LoVo (cell line): ENCODE results near the gene ZMYND10.

Source experiments
- DNase-seq: peaks from one replicate; pipeline ENCODE4 v3.0.0-alpha.2; 2016; ENCODE audit warnings: low spot score

ZMYND10 gene

GRCh38 chr3:50303013-50303815, 42.3 kb downstream of the ZMYND10 start, which contains the start of gene HYAL1:
Gene HYAL1 (minus strand): TSS chr3:50303574. CDS start chr3:50302956, 618 bp downstream.
- DNase-seq = no peak

- no peak for DNase-seq
Measured at GRCh38 chr3:50302095-50303012, 43.2 kb downstream of the ZMYND10 start.

GRCh38 chr3:50300681-50301254, 44.8 kb downstream of the ZMYND10 start:
- DNase-seq = no peak

- DNase-seq = no peak
Measured at GRCh38 chr3:50299929-50300680, 45.4 kb downstream of the ZMYND10 start.

GRCh38 chr3:50299638-50299928, 45.9 kb downstream of the ZMYND10 start:
- no peak for DNase-seq

- DNase-seq = peak; percentile 99
Measured at GRCh38 chr3:50298836-50299637, 46.5 kb downstream of the ZMYND10 start, which contains the start of the genes HYAL3 and NAA80. Gene HYAL3 (minus strand): TSS chr3:50299405. CDS start chr3:50295602, 3,803 bp downstream. Gene NAA80 (minus strand): TSS chr3:50299405. CDS start chr3:50297463, 1,942 bp downstream.

- DNase-seq = no peak
Measured at GRCh38 chr3:50297896-50298725, 47.4 kb downstream of the ZMYND10 start.

- DNase-seq = no peak
Measured at GRCh38 chr3:50297384-50297775, 48.2 kb downstream of the ZMYND10 start.

GRCh38 chr3:50296721-50297383, 48.7 kb downstream of the ZMYND10 start:
- DNase-seq = no peak

GRCh38 chr3:50295553-50296431, 49.7 kb downstream of the ZMYND10 start:
- no peak for DNase-seq

- no peak for DNase-seq
Measured at GRCh38 chr3:50294492-50295403, 50.8 kb downstream of the ZMYND10 start.

- no peak for DNase-seq
Measured at GRCh38 chr3:50294089-50294488, 51.4 kb downstream of the ZMYND10 start.

- no peak for DNase-seq
Measured at GRCh38 chr3:50293079-50293801, 52.3 kb downstream of the ZMYND10 start.

- peak; percentile 98 for DNase-seq
Measured at GRCh38 chr3:50292159-50293078, 53.1 kb downstream of the ZMYND10 start, which contains the start of gene IFRD2. Gene IFRD2 (minus strand): TSS chr3:50292429. CDS start chr3:50292274, 155 bp downstream.
